HG03159 (cell line): ENCODE measurements around the gene TIAM1.
"Not testable (repeated sequence)": the region's sequence is repeated elsewhere in the genome, so short reads cannot be mapped to it uniquely, and the experiment has no call there.

Source experiments
- ATAC-seq: cut with Tn5 transposase; IDR thresholded peaks from one replicate; pipeline ENCODE4 v1.9.1; 2021; ENCODE audit warnings: mild to moderate bottlenecking, moderate library complexity; ENCODE audit not compliant: unreplicated experiment

TIAM1 gene

DNA sequence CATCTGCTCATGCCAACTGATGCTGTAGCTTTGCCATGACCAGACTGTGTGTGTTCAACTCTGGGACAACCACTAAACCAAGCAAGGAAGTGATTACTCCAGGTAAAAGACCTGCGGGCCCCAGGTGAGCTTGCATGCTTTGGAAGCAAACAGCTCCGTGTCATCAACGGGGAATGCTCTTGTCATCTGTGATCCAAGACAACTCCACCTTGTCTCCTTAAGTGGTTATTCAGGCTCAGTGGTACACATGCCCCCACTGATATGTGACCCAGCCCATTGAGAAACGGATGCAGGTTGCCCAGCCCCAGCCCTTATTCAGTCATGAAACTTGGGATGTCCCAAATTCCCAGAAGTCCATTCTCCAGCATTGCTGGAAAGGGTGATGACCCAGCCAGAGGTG is 89.0 kb downstream of the TIAM1 start:
- ATAC-seq, result no peak

GRCh38 chr21:31254131-31254530 is 89.9 kb downstream of the TIAM1 start:
- ATAC-seq, result no peak

DNA sequence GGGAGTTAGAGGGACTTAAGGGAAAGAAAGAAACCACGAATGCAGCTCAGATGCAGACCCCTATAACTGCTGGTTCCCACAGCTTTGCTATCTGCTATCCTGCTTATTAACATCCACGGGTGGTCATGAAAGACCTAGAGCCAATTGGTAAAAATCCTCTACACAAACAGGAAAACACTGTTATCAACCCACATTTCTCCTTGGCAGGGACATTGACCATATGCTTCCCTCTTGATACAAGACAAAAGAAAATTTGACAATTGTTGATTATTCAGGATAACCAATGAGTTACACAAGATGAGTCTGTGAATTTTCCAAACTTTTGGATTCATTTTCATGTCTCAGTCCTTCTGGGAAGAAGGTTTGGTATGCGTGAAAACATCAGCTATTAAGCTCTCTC is 90.4 kb downstream of the TIAM1 start:
- no peak for ATAC-seq

- no peak for ATAC-seq
Observed at GRCh38 chr21:31252611-31253010, 91.5 kb downstream of the TIAM1 start.

GRCh38 chr21:31252091-31252490 is 92.0 kb downstream of the TIAM1 start:
- ATAC-seq, result no peak

DNA sequence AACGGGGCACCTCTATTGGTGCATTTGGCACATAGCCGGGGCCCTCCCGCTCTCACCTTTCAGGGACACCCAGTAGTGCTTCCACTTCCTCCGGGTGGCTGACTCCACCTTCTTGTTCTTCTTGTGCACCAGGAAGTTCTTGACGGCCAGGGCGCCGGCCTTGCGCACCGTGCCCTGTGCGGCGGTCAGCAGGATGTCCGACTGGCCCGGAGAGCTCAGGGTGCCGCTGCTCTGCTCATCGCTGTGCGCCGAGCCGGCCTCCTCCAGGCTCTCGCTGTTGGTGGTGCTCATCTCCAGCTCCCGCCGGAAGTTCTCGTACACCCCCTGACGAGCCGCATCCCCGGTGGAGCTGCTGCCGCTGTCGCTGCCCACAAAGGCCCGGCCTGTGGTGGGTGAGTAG is 92.4 kb downstream of the TIAM1 start:
- ATAC-seq, result no peak

- no peak for ATAC-seq
Observed at GRCh38 chr21:31248598-31248997, 95.5 kb downstream of the TIAM1 start.

GRCh38 chr21:31243611-31244010 is 100.5 kb downstream of the TIAM1 start:
- no peak for ATAC-seq

GRCh38 chr21:31236528-31236927 is 107.5 kb downstream of the TIAM1 start:
- ATAC-seq, result no peak

GRCh38 chr21:31235671-31236450 is 108.2 kb downstream of the TIAM1 start:
- ATAC-seq, result no peak

- no peak for ATAC-seq
Observed at GRCh38 chr21:31234936-31235335, 109.1 kb downstream of the TIAM1 start.

- no peak for ATAC-seq
Observed at GRCh38 chr21:31233711-31234110, 110.3 kb downstream of the TIAM1 start.

- ATAC-seq, result no peak
Observed at GRCh38 chr21:31232344-31232743, 111.7 kb downstream of the TIAM1 start.

GRCh38 chr21:31230937-31231336 is 113.1 kb downstream of the TIAM1 start:
- ATAC-seq, result no peak

GRCh38 chr21:31228723-31229122 is 115.3 kb downstream of the TIAM1 start:
- not testable (repeated sequence) for ATAC-seq

- ATAC-seq, result no peak
Observed at GRCh38 chr21:31225713-31226112, 118.3 kb downstream of the TIAM1 start.

GRCh38 chr21:31222142-31222541 is 121.9 kb downstream of the TIAM1 start:
- no peak for ATAC-seq

- ATAC-seq, result no peak
Observed at GRCh38 chr21:31221043-31221442, 123.0 kb downstream of the TIAM1 start.

DNA sequence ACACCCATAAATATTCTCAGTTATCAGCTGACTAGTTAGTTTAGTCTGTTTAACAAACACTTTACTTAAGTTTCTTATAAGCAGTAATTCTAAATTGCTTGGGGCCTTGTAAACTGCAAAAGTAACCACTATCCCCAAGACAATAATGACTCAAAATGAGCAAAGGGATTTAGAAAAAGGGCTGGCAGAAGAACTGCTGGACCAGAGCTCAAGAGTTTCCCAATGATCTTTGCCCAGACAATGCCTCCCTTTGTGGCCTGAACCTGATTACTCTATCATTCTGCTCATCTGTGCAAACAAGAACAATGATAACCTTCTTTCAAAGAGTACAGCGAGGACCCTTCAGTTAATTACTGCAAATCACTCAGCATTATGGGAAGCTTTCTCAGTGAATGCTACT is 123.5 kb downstream of the TIAM1 start:
- ATAC-seq, result no peak

DNA sequence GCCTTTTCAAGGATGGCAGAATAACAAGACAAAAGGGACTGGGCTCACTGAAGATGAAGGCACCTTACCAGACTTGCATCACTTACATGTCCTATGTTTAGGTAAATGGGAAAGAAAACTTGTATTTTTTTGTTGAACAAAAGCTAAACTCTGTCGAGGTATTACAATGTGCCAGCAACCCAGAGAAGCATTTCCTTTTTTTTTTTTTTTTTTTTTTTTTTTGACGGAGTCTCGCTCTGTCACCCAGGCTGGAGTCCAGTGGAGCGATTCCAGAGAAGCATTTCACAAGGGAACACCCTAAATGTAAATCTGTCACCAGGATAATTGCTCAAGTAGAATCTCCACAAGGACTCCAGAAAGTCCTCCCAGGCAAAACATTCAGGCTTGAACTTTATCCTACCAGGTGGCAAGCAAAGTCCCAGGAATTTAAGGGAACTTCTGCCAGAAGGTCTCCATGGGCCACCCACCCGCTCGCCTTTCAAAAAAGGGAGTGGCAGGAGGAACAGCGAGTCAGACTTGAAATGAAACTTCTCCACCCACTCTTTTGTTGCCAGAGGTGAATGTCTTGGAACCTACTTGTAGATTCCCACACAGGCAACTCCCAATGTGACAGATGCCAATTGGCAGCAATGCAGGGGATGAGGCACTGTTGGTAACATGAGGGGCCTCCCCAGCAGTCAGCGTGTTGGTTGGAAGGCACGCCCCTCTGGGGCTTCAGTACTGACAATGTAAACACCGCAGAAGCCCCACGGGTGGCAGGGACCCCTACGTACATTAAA is 125.0 kb downstream of the TIAM1 start:
- no peak for ATAC-seq

DNA sequence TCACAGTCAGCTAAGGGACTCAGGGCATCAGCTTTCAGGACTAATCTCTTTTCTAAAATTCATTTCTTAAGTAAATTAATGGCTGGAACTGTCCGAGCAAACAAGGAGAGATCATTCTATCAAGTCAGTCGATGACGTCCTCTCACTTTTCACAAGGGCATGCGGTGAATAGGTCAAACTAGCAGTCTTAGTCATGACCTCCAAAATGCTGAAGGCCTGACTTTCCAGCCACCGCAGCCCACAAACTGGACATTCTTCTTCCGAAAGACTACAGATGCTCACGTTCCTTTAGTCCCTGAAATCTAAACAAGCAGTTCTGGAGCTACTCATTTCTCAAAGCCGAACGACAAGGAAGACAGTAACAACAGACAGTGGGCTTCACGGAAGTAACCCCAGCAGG is 127.9 kb downstream of the TIAM1 start:
- ATAC-seq, result no peak

- ATAC-seq, result no peak
Observed at GRCh38 chr21:31213787-31214186, 130.3 kb downstream of the TIAM1 start.
